GM21529 (cell line): Measurements from ENCODE around the gene PLPP2.

Source experiments
- ATAC-seq: cut with Tn5 transposase; IDR thresholded peaks from one replicate; pipeline ENCODE4 v1.9.1; 2021; ENCODE audit not compliant: unreplicated experiment

Gene PLPP2

GRCh38 chr19:317710-318508, 26.7 kb upstream of the PLPP2 start:
- no peak for ATAC-seq

DNA sequence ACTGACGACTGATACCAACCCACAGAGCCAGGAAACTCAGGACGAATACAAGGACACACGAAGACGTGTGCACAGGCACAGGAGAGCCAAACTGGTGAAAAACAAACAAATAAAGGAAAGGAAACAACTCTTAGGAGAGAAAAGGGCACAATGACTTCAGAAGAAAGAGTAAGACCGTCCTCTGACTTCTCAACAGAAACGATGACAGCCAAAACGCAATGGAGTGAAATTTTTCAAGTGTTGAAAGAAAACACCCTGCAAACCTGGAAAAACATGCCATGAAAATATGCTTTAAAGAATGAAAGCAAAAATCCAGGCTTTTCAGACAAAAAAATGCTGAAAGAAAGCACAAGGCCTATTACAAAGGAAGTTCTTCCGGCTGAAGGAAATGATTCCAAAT, 24.6 kb upstream of the PLPP2 start:
- ATAC-seq: no peak

DNA sequence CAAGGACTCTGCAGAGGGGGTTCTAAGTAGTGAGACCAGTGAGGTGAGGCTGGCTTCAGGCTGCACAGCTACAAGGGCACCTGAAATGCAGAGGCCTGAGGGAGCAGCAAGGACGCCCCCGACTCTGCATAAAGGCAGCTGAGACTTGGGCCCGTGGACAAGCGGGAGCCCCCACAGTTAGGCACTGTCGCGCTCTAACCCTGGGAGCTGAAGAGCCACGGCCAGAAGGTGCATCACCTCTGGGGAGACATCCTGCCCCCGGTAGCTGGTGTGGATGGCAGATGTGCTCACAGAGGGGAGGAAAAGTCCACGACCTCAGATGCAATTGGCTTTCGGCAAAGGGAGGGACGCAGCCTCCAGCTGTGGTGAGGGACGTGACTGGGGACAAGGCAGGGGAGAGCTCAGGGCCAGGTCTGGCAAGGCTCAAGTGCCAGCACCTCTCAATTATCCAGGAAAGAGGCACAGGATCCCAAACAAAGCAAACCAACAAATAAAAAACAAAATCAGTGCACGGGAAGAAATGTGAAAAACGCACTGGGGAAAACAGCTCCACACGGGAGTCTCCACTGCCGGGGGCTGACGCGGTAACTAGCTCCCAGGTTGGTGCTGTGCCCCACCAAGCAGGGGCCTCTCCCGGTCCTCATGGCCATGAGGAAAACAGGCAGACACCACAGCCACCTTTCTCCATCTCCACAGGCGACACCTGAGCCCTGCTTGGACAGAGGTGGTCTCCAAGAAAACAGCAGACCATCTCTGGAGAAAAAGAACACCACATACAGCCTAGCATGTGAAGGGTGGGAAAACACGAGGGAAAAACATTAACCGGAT, 23.0 kb upstream of the PLPP2 start:
- no peak for ATAC-seq

- no peak for ATAC-seq
Measured at GRCh38 chr19:313169-313987, 22.2 kb upstream of the PLPP2 start.

DNA sequence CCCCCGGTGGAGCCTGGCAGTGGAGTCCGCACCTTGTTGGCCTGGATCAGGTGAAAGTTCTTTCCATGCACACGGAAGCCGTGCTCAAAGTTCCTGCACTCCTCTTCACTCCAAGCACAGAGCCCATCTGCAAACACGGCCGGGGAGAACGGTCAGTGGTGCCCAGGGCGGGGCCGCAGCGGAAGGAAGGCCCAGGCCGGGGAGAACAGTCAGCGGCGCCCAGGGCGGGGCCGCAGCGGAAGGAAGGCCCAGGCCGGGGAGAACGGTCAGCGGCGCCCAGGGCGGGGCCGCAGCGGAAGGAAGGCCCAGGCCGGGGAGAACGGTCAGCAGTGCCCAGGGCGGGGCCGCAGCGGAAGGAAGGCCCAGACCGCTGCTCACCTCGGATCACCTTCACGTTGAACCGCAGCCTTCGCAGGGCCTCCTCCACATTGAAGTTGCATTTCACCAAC, 20.6 kb upstream of the PLPP2 start:
- ATAC-seq: no peak

DNA sequence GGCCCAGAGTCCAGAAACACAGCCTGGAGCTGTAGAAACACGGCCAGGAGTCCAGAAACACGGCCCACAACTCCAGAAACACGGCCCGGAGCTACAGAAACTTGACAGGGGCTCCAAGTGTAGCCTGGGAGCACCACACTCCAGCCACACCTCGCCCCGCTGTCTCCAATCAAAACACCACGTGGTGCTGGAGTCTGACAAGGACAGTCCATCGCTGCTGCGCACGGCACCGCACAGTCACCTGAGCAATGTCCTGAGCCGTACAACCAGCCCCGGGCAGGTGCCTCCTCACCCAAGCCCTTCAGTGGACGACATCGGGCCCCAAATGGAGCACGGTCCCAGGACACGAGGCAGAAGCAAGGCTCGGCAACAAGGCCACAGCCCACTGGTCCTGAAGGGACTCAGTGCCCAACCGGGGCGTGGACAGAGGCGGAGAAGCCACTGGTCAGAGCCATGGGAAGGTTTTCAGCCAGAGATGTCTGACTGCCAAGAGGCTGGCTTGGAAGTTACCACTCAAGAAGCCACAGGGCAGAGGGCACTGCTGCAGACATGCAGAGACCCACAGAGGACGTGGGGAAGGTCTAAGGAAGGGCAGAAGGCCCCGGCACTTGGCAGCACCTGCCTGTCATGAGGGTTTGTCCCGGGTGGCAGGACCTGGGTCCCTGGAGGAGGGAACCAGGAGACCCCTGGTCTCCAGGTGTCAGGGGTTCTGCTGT, 19.7 kb upstream of the PLPP2 start:
- ATAC-seq: no peak

GRCh38 chr19:310141-310651, 19.0 kb upstream of the PLPP2 start:
- ATAC-seq: no peak

- ATAC-seq: no peak
Measured at GRCh38 chr19:309206-309565, 18.0 kb upstream of the PLPP2 start.

GRCh38 chr19:308471-309205, 17.4 kb upstream of the PLPP2 start:
- ATAC-seq: no peak

- ATAC-seq: no peak
Measured at GRCh38 chr19:307793-308420, 16.7 kb upstream of the PLPP2 start.

- ATAC-seq: no peak
Measured at GRCh38 chr19:307111-307531, 15.9 kb upstream of the PLPP2 start.

DNA sequence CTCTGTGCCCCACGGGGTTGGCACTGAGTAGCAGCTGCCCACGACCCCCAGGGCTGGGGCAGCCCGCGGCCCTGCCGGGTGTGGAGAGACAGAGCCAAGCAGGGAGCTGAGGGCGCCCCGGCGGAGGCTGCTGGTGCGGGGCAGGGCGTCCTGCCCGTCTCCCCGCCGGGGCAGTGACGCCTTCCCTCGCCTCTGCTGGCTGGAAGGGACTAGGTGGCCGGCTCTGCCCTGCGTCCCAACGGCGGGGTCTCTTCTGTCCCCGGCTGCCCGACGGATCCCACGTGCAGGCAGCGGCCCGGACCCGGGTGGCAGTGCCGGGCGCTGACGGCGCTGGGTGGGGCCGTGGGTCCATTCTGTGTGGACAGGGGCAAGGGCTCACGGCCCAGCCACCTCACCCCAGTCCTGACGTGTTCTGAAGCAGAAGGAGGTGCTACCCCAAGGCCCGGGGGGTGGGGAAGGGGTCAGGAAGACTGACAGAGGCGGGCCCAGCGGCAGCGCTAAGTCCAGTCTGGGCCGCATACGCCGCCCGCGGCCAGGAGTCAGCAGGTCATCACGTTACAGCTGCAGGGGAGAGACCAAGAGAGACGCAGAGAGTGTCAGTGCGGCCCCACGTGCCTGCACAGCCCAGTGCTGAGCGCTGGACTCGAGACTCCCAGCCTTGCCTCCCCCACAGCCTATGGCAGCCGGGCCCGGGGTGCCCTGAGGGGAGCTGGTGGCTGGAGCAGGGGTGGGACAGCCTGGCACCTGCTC, 15.1 kb upstream of the PLPP2 start:
- ATAC-seq: no peak

DNA sequence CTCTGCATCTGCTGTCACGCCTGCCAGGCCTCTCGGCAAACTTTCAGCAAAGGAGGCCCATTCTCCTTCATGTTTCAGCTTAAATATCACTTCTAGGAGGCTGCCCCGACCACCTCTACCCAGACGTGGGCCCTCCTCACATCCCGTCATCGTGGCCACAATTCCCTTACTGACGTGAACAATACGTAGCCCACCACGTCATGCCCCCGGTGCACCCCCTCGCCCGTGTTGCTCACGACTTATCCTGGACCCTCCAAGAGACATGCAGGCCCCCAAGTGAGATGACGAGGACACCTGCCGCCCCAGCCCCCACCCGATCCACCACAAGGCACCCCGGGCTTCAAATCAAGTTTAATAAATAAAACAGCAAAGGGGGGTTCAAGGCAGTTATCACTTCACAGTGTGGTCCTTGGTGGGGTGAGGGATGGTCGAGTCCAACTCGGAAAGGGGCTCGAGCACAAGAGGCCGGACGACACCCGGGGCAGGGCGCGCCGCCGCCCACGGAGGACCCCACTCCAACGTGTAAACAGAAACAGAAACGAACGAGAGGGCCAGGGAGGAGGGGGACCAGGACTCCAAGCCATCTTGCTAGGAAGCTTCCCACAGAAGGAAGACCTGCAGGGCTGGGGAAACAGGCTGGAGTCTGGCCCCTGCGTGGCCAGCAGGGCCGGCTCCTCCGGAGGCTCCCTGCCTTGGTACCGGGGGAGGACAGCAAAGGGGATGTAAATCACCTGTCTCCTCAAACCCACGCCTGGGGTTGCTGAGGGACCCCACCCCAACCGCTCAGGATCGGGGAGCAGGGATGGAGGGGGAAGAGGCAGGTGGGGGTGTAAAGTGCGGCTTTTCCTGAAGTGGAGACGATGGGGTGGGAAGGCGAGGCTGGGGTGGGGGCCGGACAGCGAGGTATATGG, 14.3 kb upstream of the PLPP2 start:
- ATAC-seq: no peak

- no peak for ATAC-seq
Measured at GRCh38 chr19:296476-297225, 5.4 kb upstream of the PLPP2 start.

- ATAC-seq: no peak
Measured at GRCh38 chr19:295687-296370, 4.6 kb upstream of the PLPP2 start.

GRCh38 chr19:294946-295686, 3.9 kb upstream of the PLPP2 start:
- no peak for ATAC-seq
